HCT116 (cell line): ENCODE data around the gene ZBTB7C. TPM values are rescaled to one million over a fixed set of nuclear protein-coding genes. Genes with fewer than 3 reads are reported as not detected.

Experiments used
- ATAC-seq: fragments of 200-7000 bp; cut with Tn5 transposase; 2 replicates; pipeline ENCODE4 v1.9.1; 2020; ENCODE audit warnings: mild to moderate bottlenecking, moderate library complexity
- BruUV-seq: library from RNA; stranded (reverse); fragments of 400-500 nt; replicated peaks from 2 replicates; lab custom pipeline; 2021; lab: Mats Ljungman, UMichigan
- CTCF ChIA-PET: fragments of 300-600 bp; sonication (Branson Sonifier 250); formaldehyde crosslinking; loops from one replicate; lab custom pipeline; 2021; ENCODE audit warnings: antibody characterized with exemption; lab: Charles Lee
- POLR2A ChIA-PET: fragments of 300-600, 350-600 bp; sonication (Branson Sonifier 250); formaldehyde crosslinking; loops from one replicate; lab custom pipeline; 2021; ENCODE audit warnings: antibody characterized with exemption; lab: Charles Lee
- RAD21 ChIA-PET, 2 experiments: fragments of 300-600 bp; sonication (Branson Sonifier 250); formaldehyde crosslinking; loops; one replicate each; lab custom pipeline; 2023; ENCODE audit warnings: low total read pairs in 2 of 2; ENCODE audit not compliant: uncharacterized antibody in 2 of 2, unreplicated experiment in 2 of 2, low non-redundant PET in 1 of 2; lab: Charles Lee
- DNase-seq: peaks from one replicate; pipeline ENCODE4 v3.0.0-alpha.2; 2010; ENCODE audit warnings: low read depth, low spot score
- H2AFZ ChIP-seq: fragments of 200-600 bp; shearing (Covaris generic), sonication (generic); 2 replicates; pipeline ENCODE4 v1.6.1; 2017; ENCODE audit warnings: low read depth, mixed run types, mixed read lengths, antibody characterized with exemption, low read length; ENCODE audit not compliant: poor library complexity, severe bottlenecking
- H3K27ac ChIP-seq: 2 replicates; pipeline ENCODE4 v1.5.1; 2012; ENCODE audit warnings: low read depth, low read length
- H3K27me3 ChIP-seq: fragments of 200-600 bp; sonication (generic); 2 replicates; pipeline ENCODE4 v1.6.1; 2016; ENCODE audit warnings: mixed run types, low read length, mixed read lengths; ENCODE audit not compliant: insufficient read depth
- H3K36me3 ChIP-seq, 2 experiments: fragments of 200-500 bp in 1 of 2; fragments of 200-600 bp in 1 of 2; sonication (Bioruptor generic) in 1 of 2; sonication (generic) in 1 of 2; 2 replicates each; pipeline versions ENCODE4 v1.5.1 to v1.6.1; 2014 to 2016; ENCODE audit warnings: low read length in 2 of 2, inconsistent platforms in 1 of 2, mixed read lengths in 1 of 2, mixed run types in 1 of 2; ENCODE audit not compliant: insufficient read depth in 2 of 2, control insufficient read depth in 1 of 2
- H3K4me1 ChIP-seq, 2 experiments: fragments of 200-600 bp in 1 of 2; sonication (generic) in 1 of 2; 2 replicates each; pipeline versions ENCODE4 v1.5.1 to v1.6.1; 2012 to 2017; ENCODE audit warnings: low read length in 2 of 2, inconsistent platforms in 1 of 2, mild to moderate bottlenecking in 1 of 2, mixed read lengths in 1 of 2, mixed run types in 1 of 2, moderate library complexity in 1 of 2; ENCODE audit not compliant: insufficient read depth in 2 of 2, control insufficient read depth in 1 of 2
- H3K4me2 ChIP-seq: fragments of 200-600 bp; sonication (generic); 2 replicates; pipeline ENCODE4 v1.6.1; 2017; ENCODE audit warnings: mixed run types, low read length, mixed read lengths
- H3K4me3 ChIP-seq, 2 experiments: fragments of 200-600 bp in 1 of 2; sonication (generic) in 1 of 2; replicated peaks in 1 of 2; 2 replicates each; pipeline ENCODE4 v1.5.1; 2011 to 2016; ENCODE audit warnings: low read length in 2 of 2, control low read depth in 1 of 2, low read depth in 1 of 2, mild to moderate bottlenecking in 1 of 2, mixed read lengths in 1 of 2, mixed run types in 1 of 2
- H3K79me2 ChIP-seq: fragments of 200-600 bp; sonication (generic); 2 replicates; pipeline ENCODE4 v1.6.1; 2017; ENCODE audit warnings: mild to moderate bottlenecking, mixed run types, low read length, moderate library complexity, mixed read lengths; ENCODE audit not compliant: insufficient read depth
- H3K9ac ChIP-seq: fragments of 200-600 bp; sonication (generic); 2 replicates; pipeline ENCODE4 v1.6.1; 2016; ENCODE audit warnings: low read length, mixed read lengths
- H3K9me2 ChIP-seq: fragments of 200-600 bp; sonication (generic), shearing (Covaris generic); 2 replicates; pipeline ENCODE4 v1.6.1; 2017; ENCODE audit warnings: mixed run types, mild to moderate bottlenecking, moderate library complexity; ENCODE audit not compliant: insufficient read depth
- H3K9me3 ChIP-seq, 2 experiments: fragments of 200-500 bp in 1 of 2; fragments of 200-600 bp in 1 of 2; sonication (Bioruptor generic) in 1 of 2; sonication (generic) in 1 of 2; 2 replicates each; pipeline ENCODE4 v1.6.1; 2014 to 2017; ENCODE audit warnings: low read length in 2 of 2, mixed read lengths in 2 of 2, inconsistent platforms in 1 of 2, low read depth in 1 of 2, mild to moderate bottlenecking in 1 of 2, mixed run types in 1 of 2, moderate library complexity in 1 of 2; ENCODE audit not compliant: control insufficient read depth in 1 of 2, insufficient read depth in 1 of 2
- H4K20me1 ChIP-seq: fragments of 200-600 bp; sonication (generic), shearing (Covaris generic); 2 replicates; pipeline ENCODE4 v1.6.1; 2017; ENCODE audit warnings: mixed run types, mild to moderate bottlenecking, moderate library complexity; ENCODE audit not compliant: insufficient read depth
- CBX3 ChIP-seq: IDR thresholded peaks from 2 replicates; pipeline ENCODE4 v1.6.1; 2012; ENCODE audit warnings: low read depth
- CEBPB ChIP-seq: IDR thresholded peaks from 2 replicates; pipeline ENCODE4 v1.6.1; 2012; ENCODE audit warnings: low read depth
- EGR1 ChIP-seq: IDR thresholded peaks from 2 replicates; pipeline ENCODE4 v1.6.1; 2012; ENCODE audit warnings: low read depth
- EZH2 ChIP-seq: fragments of 200-600 bp; sonication (generic); IDR thresholded peaks from 2 replicates; pipeline ENCODE4 v1.6.1; 2017; ENCODE audit warnings: antibody characterized with exemption, mixed run types
- EZH2phosphoT487 ChIP-seq: fragments of 200-600 bp; IDR thresholded peaks from 2 replicates; pipeline ENCODE4 v1.6.1; 2018; ENCODE audit warnings: antibody characterized with exemption, borderline replicate concordance
- JUND ChIP-seq: IDR thresholded peaks from 2 replicates; pipeline ENCODE4 v1.6.1; 2012
- POLR2A ChIP-seq: IDR thresholded peaks from 2 replicates; pipeline ENCODE4 v1.7.0; 2011; ENCODE audit warnings: borderline replicate concordance; ENCODE audit not compliant: insufficient read depth, insufficient read length; ENCODE audit errors: extremely low read depth
- POLR2AphosphoS5 ChIP-seq: IDR thresholded peaks from 2 replicates; pipeline ENCODE4 v1.6.1; 2011; ENCODE audit warnings: mild to moderate bottlenecking, low read depth, low read length, moderate library complexity
- RAD21 ChIP-seq: IDR thresholded peaks from 2 replicates; pipeline ENCODE4 v1.6.1; 2012; ENCODE audit warnings: low read depth, mild to moderate bottlenecking
- SIN3A ChIP-seq: IDR thresholded peaks from 2 replicates; pipeline ENCODE4 v1.6.1; 2012; ENCODE audit warnings: low read depth
- SP1 ChIP-seq: IDR thresholded peaks from 2 replicates; pipeline ENCODE4 v1.6.1; 2012; ENCODE audit warnings: low read depth
- SRF ChIP-seq: IDR thresholded peaks from 2 replicates; pipeline ENCODE4 v1.6.1; 2012; ENCODE audit warnings: low read depth
- YY1 ChIP-seq: IDR thresholded peaks from 2 replicates; pipeline ENCODE4 v1.6.1; 2011; ENCODE audit warnings: low read length, low read depth, moderate library complexity, mild to moderate bottlenecking; ENCODE audit not compliant: insufficient replicate concordance; ENCODE audit errors: extremely low read depth
- intact Hi-C: fragments of 100-400 bp; cut with micrococcal nuclease; formaldehyde crosslinking; loops from 2 replicates; pipeline ENCODE4 v1.10.0; 2022
- total RNA-seq: library from RNA; stranded (reverse); gene quantifications from one replicate; pipeline ENCODE4 v1.2.1, GENCODE V29; 2021; ENCODE audit not compliant: unreplicated experiment
- TF ChIP-seq, protein P1 (sequence below): IDR thresholded peaks from 2 replicates; pipeline ENCODE4 v1.6.1; 2012
- TF ChIP-seq, protein P2 (sequence below): IDR thresholded peaks from 2 replicates; pipeline ENCODE4 v1.6.1; 2011; ENCODE audit warnings: mild to moderate bottlenecking, low read length, moderate library complexity; ENCODE audit not compliant: insufficient replicate concordance; ENCODE audit errors: extremely low read depth
- TF ChIP-seq, protein P3 (sequence below), 3 experiments: fragments of 200-600 bp in 1 of 3; sonication (generic) in 1 of 3; IDR thresholded peaks in 2 of 3; conservative IDR thresholded peaks in 1 of 3; 2 replicates each; pipeline ENCODE4 v1.5.1; 2012 to 2017; ENCODE audit warnings: low read depth in 2 of 3, low read length in 2 of 3, antibody characterized with exemption in 1 of 3, borderline replicate concordance in 1 of 3, control low read depth in 1 of 3, mild to moderate bottlenecking in 1 of 3, mixed read lengths in 1 of 3, mixed run types in 1 of 3, moderate library complexity in 1 of 3; ENCODE audit not compliant: insufficient read depth in 1 of 3
- TF ChIP-seq, protein P4 (sequence below): IDR thresholded peaks from 2 replicates; pipeline ENCODE4 v1.6.1; 2012; ENCODE audit warnings: low read depth

The ZBTB7C gene
- total RNA-seq, 1 experiment from 2014 or later: 0.37 TPM

DNA sequence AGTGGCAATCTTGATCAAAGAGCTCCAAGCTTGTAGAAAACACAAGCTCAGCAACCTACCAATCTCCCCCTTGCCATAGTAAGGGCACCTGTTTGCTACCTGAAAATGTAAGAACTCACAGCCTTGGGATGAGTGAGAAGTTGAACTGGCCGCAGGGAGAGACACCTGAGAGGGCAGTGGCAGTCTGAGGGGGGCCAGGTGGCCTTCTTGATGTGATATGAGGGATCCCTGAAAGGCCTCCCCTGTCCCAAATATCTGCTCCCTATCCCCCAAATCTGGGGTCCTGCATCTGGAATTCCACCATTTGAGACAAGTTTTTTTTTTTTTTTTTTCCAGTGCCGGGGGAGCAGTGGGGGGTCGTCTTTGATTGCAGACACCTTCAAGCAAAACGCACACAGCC, 248.6 kb downstream of the ZBTB7C start:
- Histone ChIP-seq H3K9ac (peak overlapping the region; percentile 69), H3K27ac (no peak overlapping the region), H3K4me1 (peaks cover 8 to 18% of the 10 kb centered on the region in 2 experiments; a peak in 3 of 4 replicates), H3K79me2 (no peaks in the 10 kb centered on the region), H3K9me3 (no peaks in the 10 kb centered on the region), H3K4me3 (peak overlapping the region; percentile 66), H3K4me2 (peak overlapping the region; percentile 89), H3K27me3 (no peaks in the 10 kb centered on the region), H3K9me2 (no peaks in the 10 kb centered on the region), H3K36me3 (no peaks in the 10 kb centered on the region), H4K20me1 (no peaks in the 10 kb centered on the region), H2AFZ (no peak overlapping the region)
- CTCF ChIA-PET: no interaction called here
- ATAC-seq (no peak), DNase-seq (no peak)
- intact Hi-C loops: no loop called here
- TF ChIP-seq JUND (no peak), SP1 (no peak), EGR1 (no peak), RAD21 (no peak), CBX3 (no peak), SIN3A (no peak), EZH2phosphoT487 (no peak), POLR2AphosphoS5 (no peak), CEBPB (no peak), SRF (no peak), YY1 (no peak), EZH2 (no peak), POLR2A (no peak)
- TF ChIP-seq, protein P1, sequence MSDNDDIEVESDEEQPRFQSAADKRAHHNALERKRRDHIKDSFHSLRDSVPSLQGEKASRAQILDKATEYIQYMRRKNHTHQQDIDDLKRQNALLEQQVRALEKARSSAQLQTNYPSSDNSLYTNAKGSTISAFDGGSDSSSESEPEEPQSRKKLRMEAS: no peak
- TF ChIP-seq, protein P2, sequence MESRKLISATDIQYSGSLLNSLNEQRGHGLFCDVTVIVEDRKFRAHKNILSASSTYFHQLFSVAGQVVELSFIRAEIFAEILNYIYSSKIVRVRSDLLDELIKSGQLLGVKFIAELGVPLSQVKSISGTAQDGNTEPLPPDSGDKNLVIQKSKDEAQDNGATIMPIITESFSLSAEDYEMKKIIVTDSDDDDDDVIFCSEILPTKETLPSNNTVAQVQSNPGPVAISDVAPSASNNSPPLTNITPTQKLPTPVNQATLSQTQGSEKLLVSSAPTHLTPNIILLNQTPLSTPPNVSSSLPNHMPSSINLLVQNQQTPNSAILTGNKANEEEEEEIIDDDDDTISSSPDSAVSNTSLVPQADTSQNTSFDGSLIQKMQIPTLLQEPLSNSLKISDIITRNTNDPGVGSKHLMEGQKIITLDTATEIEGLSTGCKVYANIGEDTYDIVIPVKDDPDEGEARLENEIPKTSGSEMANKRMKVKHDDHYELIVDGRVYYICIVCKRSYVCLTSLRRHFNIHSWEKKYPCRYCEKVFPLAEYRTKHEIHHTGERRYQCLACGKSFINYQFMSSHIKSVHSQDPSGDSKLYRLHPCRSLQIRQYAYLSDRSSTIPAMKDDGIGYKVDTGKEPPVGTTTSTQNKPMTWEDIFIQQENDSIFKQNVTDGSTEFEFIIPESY: no peak
- TF ChIP-seq, protein P3, sequence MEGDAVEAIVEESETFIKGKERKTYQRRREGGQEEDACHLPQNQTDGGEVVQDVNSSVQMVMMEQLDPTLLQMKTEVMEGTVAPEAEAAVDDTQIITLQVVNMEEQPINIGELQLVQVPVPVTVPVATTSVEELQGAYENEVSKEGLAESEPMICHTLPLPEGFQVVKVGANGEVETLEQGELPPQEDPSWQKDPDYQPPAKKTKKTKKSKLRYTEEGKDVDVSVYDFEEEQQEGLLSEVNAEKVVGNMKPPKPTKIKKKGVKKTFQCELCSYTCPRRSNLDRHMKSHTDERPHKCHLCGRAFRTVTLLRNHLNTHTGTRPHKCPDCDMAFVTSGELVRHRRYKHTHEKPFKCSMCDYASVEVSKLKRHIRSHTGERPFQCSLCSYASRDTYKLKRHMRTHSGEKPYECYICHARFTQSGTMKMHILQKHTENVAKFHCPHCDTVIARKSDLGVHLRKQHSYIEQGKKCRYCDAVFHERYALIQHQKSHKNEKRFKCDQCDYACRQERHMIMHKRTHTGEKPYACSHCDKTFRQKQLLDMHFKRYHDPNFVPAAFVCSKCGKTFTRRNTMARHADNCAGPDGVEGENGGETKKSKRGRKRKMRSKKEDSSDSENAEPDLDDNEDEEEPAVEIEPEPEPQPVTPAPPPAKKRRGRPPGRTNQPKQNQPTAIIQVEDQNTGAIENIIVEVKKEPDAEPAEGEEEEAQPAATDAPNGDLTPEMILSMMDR (IDR thresholded peaks at IDR 0.05 in 2 of 3, conservative IDR thresholded peaks at IDR 0.05 in 1 of 3; ENCODE audit: borderline replicate concordance in 1 of 3, insufficient read depth in 1 of 3, low read depth in 2 of 3, low read length in 2 of 3): no peak
- TF ChIP-seq, protein P4, sequence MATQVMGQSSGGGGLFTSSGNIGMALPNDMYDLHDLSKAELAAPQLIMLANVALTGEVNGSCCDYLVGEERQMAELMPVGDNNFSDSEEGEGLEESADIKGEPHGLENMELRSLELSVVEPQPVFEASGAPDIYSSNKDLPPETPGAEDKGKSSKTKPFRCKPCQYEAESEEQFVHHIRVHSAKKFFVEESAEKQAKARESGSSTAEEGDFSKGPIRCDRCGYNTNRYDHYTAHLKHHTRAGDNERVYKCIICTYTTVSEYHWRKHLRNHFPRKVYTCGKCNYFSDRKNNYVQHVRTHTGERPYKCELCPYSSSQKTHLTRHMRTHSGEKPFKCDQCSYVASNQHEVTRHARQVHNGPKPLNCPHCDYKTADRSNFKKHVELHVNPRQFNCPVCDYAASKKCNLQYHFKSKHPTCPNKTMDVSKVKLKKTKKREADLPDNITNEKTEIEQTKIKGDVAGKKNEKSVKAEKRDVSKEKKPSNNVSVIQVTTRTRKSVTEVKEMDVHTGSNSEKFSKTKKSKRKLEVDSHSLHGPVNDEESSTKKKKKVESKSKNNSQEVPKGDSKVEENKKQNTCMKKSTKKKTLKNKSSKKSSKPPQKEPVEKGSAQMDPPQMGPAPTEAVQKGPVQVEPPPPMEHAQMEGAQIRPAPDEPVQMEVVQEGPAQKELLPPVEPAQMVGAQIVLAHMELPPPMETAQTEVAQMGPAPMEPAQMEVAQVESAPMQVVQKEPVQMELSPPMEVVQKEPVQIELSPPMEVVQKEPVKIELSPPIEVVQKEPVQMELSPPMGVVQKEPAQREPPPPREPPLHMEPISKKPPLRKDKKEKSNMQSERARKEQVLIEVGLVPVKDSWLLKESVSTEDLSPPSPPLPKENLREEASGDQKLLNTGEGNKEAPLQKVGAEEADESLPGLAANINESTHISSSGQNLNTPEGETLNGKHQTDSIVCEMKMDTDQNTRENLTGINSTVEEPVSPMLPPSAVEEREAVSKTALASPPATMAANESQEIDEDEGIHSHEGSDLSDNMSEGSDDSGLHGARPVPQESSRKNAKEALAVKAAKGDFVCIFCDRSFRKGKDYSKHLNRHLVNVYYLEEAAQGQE: no peak
- POLR2A ChIA-PET: interaction anchor here (0.6 kb wide), 1 partner anchor 195 kb away, joined by 3 read pairs; no protein-coding TSS in a partner anchor
- RAD21 ChIA-PET: interaction anchor here in 1 of 2 experiments (0.7 kb wide), 1 partner anchor 351 kb away, joined by 3 read pairs; no protein-coding TSS in a partner anchor
- BruUV-seq: no TSS peak
